CD4-positive, alpha-beta T cell treated with Interleukin-17A for 1 hour (primary cell): ENCODE results near the gene STYK1.
"Not testable (repeated sequence)": the region's sequence is repeated elsewhere in the genome, so short reads cannot be mapped to it uniquely, and the experiment has no call there.

Source experiments
- DNase-seq: peaks from one replicate; pipeline ENCODE4 v3.0.0-alpha.2; 2020

The STYK1 gene

DNA sequence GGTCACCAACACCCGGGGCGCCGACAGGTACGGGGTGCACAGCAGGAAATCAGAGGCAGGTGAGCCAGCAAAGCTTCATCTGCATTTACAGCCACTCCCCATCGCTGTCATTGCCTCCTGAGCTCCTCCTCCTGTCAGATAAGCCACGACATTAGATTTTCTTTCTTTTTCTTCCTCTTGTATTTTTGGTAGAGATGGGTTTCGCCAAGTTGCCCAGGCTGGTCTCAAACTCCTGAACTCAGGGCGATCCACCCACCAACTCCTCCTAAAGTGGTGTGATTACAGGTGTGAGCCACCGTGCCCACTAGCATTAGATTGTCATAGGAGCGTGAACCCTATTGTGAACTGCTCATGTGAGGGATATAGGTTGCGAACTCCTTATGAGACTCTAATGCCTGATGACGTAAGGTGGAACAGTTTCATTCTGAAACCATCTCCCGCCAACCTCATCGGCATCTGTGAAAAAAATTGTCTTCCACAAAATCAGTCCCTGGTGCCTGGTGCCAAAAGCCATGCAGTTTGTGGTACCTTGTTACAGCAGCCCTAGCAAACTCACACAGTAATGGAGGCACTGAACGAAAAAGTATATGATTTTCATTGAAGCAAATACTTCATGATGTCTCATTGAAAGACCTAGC is 1.5 kb downstream of the STYK1 start:
- peak; percentile 61 for DNase-seq

DNA sequence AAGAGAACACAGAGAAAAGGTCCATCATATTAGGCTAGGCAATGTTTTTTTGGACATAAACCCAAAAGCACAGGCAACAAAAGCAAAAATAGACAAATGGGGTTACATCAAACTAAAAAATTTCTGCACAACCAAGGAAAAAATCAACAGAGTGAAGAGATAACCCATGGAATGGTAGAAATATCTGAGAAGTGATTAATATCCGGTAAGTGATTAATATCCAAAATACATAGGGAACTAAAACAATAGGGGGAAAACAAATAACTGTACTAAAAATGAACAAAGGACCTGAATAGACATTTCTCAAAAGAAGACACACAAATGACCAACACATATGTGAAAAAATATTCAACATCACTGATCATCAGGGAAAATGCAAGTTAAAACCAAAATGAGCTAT is 4.3 kb downstream of the STYK1 start:
- no peak for DNase-seq

DNA sequence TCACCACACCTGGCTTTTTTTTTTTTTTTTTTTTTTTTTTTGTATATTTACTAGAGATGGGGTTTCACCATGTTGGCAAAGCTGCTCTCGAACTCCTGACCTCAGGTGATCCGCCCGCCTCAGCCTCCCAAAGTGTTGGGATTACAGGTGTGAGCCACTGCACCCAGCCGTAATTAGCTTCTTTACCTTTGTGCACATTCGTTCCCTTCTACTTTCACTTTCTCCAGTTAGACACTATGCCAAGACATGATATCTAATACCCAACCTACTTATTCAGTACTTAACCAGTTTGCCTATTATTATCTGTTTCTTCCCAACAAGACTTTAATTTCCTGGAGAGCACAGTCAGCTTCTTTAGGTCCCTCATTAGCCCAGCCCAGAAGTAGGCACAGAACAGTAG is 5.3 kb downstream of the STYK1 start:
- DNase-seq, result peak; percentile 26

DNA sequence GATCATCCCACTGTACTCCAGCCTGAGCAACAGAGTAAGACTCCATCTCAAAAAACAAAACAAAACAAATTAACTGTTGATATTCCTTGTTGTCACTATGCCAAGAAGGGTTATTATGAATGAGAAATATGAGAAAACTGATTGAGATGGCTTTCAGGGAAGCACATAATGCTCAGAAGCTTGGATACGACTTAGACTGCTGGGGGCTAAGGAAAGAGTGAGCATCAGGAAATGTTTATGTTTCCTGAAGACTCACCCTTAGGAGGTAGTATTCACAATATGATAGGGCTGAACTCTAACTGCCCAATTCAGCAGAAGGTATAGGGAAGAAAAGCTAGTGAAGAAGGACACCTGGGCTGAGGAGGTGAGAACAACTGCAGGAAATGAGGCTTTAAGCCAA is 6.3 kb downstream of the STYK1 start:
- no peak for DNase-seq

DNA sequence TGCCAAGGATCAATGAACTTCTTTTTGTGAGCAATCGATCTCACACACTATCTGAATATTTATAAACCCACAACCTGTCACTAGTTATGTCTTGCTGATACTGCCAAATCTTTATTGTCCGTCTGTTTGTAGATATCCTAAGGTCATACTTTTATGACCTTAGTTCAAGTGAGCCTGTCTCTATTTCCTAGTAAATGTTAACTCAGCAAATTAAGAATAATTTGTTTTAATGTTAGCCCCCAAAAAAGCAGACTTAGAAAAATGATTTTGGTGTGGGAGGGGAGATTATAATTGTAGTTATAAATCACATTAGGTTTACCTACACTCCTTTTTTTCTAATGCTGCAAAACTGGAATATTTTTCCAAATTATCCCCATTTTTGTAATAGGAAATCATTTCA is 9.4 kb downstream of the STYK1 start:
- DNase-seq, result no peak

DNA sequence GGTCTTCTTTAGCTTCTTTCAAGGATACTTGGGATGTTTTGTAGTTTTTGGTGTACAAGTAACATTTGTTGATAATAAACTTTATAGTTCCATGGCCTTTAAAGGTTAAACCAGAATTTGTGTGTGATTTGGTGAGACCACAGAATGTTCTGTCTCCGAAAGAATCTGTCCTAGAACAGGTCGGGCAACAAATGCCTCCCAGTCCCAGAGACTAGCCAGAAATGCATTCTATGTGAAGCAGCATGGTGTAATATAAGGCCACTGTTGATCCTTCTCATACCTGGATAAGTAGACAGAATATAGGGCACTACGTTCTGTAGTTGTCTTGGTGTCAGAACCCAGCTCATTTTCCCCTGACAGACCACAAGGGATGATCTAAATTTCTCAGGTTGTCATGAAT is 10.0 kb downstream of the STYK1 start:
- no peak for DNase-seq

DNA sequence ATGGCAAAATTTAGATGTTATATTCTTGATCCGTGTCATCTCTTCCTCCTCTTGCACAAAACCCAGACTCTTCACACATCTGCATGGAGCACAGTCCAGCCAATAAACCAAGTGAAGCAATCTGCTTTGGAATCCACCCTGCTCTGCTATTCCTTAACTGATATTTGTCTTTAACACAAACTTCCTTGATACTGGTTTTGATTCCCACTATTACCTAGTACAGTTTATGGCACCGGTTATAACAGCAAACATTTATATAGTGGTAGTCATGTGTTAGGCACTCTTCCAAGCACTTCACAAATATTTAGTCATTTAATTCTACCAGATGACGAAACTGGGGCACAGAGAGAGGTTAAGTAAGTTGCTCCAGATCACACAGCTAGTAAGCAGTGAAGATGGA is 12.5 kb downstream of the STYK1 start:
- DNase-seq, result no peak

DNA sequence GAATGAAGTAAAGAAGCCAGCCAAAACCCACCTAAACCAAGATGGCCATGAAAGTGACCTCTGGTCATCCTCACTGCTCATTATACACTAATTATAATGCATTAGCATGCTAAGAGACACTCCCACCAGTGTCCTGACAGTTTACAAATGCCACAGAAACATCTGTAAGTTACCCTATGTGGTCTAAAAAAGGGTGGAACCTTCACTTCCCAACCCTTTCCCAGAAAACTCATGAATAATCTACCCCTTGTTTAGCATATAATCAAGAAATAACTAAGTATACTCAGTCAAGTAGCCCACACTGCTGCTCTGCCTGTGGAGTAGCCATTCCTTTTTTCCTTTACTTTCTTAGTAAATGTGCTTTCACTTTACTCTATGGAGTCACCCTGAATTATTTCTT is 19.8 kb downstream of the STYK1 start:
- no peak for DNase-seq

DNA sequence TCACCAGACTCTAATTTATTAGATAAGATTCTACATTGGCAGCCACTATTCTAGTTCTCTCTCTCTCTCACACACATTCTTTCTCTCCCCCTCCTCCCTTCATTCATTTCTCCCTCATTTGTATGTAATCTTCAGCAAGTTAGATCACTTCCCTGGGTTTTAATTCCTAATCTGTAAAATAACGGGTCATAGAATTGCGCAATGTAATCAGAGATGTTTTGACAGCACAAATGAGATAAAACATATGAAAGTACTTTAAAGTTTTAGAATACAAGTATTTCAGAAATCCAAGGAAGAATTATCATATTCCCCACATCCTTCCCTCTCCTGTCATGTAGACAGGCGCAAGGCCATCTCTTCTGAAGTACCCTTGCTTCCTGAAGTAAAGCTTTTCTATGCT is 21.7 kb downstream of the STYK1 start:
- no peak for DNase-seq

DNA sequence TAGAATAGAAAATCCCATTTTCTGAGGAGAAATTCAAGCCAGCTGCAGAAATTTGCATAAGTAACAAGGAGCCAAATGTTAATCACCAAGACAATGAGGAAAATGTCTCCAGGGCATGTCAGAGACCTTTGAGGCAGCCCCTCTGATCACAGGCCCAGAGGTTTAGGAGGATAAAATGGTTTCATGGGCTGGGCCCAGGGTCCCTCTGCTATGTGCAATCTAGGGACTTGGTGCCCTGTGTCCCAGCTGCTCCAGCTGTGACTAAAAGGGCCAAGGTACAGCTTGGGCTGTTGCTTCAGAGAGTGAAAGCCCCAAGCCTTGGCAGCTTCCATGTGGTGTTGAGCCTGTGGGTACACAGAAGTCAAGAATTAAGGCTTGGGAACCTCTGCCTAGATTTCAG is 27.3 kb downstream of the STYK1 start:
- DNase-seq, result not testable (repeated sequence)

DNA sequence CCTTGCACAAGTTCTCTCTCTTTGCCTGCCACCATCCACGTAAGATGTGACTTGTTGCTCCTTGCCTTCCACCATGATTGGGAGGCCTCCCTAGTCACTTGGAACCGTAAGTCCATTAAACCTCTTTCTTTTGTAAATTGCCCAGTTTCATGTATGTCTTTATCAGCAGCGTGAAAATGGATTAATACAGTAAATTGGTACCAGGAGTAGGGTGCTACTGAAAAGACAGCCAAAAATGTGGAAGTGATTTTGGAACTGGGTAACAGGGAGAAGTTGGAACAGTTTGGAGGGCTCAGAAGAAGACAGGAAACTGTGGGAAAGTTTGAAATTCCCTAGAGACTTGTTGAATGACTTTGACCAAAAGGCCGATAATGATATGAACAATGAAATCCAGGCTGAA is 27.9 kb downstream of the STYK1 start:
- DNase-seq, result no peak

DNA sequence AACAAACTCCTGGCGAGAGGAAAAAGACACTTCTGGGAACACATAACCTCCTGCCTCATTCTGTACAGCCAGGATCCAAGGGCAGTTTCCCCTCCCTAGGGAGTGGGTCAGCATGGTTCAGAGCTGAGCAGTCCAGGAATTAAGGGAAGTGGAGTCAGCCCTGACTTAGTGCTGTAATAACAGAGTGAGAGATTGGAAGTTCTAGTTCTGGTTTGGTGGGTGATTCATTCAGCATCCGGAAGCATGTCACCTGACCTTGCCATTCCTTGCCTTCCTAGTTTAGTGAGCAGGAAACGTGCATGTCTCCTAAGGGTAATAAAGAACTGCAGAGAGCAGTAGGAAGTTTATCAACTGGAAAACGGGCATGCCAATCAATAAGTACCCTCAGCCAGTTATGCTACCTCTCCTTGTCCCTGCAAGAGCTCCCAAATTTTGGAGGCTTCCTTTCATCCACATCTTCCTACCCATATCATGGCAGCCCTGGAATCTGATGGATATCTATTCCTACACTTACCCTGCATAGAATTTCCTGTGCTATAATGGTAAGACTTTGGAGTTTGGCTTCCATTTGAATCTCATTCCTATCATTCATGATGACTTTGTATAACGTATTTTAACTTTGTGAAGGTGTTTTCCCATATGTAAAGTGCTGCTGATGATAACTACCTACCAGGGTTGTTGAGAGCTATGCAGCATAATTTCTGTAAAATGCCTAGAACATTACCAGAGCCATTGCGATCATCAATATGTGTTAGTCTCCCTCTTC is 31.9 kb downstream of the STYK1 start:
- no peak for DNase-seq

DNA sequence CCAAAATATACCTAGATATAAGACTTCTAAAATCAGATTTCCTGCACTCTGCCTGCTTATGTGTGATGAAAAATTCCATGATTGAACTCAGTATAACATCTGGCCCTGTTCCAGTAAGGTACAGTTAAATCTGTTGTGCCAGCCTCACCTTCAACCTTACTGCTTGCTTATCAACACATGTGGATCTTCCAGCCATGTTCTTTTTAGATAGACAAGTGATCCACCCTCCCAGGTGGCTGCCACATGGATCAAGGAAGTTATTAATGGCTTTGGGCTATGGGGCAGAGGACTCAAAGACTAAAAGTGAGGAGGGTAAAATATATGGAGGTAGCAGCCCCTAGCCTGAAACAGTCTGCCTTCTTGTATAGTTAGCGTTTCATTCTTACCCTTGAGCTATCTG is 35.1 kb downstream of the STYK1 start:
- DNase-seq, result no peak

DNA sequence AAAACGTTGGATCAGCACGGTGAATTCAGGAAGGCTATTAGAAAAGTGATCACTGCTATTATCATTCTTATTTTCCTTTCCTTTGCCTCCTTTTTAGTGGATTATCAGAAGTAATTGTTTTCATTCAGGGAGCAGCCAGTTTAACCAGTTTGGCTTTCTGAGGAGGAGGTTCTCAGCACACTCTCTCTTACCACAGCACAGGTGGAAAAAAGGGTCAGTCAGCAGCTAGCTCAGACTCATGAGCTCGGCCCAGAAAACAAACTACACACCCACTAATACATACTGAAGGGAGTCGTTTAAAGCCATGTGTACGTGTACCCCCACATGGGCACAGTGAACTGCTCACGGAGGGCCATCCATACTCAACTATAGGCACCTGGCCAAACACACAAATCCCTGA is 37.2 kb downstream of the STYK1 start:
- no peak for DNase-seq

DNA sequence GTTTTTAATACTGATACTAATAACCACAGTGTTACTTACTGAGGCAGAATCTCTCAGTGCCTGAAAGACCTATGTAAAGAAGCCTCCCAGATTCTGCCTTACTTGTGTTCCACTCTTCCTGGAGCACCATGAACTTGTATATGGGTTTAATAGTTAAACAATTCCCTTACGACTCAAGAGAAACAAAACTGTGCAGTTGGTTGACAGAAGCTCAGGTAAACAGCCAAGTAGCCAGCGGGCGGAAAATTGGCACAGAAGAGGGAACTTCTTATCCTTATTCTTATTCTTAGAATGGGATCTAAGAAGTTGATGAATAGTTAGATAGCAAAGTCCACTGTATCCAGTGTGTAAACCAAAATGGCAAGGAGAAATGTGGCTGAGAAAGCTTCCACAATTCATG is 37.7 kb downstream of the STYK1 start:
- no peak for DNase-seq

DNA sequence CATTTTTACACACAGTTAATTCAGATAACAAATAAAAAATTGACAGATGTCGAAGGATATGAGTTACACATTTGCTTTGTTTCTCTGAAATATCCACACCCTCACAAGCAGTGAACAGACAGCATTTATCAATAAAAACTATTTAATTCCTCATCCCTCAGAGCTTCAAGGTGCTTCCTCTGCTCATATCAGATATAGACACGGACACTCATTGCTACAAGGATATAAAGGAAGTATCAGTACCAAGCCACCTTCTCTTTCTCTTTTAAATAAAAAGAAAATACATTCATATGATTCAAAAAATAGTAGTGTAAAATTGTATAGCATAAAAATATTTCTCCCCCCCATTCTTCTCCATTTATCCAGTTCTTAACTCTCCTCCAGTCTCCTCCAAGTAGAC is 38.5 kb downstream of the STYK1 start:
- DNase-seq, result no peak

DNA sequence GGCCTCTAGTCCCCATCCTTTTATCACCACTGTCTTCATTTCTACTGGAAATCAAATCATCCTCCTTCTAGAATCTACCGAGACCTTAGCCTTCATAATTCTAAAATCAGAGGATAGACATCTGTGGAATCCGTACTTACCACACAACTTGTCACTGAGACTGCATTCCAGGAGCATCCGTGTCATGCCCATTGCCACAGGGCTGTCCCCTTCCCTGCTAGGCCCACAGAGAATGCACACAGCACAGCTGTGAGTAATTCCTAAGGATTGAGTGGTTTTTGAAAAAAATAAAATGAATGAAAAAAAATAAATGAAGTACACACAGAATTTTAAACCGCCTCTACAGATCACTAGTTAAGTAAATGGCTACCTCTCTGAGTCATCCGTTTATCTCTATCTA is 39.4 kb downstream of the STYK1 start:
- DNase-seq, result no peak

DNA sequence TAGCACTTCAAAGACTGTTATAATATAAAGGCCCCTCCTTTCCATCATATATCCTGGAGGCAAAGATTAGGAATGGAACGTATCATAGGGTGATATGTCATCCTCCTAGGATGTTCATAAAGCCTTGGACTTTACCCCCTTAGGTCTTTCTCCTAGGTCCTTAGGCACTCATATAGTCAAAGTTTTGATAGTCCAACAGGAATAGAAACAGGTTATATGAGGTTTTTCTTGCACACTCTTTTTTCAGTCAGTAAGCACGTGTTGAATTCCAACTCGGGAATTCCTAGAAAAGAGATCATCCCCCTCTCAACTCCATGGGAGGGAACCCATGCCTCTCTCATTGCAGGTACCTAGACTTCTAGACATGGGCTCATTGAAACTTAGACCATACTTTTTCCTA is 40.3 kb downstream of the STYK1 start:
- no peak for DNase-seq

DNA sequence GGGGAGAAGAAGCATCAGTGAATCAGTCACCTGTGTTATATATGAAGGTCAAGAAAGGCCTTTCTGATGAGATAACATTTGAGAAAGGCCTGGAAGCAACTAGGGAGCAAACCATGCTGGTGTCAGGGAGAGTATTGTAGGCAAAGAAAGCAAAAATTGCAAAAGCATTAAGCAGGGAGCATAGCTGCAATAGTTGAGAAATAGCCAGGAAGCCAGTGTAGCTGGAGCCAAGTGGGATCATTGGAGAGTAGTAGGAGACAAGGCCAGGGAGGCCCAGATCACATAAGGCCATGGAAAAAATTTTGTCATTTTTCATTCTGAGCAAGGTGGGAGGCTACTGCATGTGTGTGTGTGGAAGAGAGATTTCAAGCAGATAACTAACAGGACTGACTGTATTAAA is 41.6 kb downstream of the STYK1 start:
- DNase-seq, result no peak

DNA sequence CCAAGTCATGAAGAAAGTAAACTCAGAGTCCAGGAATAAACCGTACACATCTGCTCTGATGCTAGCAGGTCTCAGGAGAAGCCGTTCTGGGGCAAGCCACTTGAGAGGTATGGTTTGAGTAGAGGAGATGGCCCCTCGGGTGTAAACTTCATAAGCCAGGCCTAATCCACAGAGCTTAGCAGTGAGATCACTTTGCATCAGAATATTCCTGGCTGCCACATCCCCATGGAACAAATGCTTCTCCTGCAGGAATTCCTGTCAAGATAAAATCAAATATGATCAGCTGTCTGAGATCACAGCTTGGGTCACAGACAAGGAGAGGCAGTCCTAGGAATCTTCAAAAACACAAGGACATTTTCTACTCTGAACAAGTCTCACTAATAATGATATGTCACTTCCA is 49.2 kb downstream of the STYK1 start:
- no peak for DNase-seq

DNA sequence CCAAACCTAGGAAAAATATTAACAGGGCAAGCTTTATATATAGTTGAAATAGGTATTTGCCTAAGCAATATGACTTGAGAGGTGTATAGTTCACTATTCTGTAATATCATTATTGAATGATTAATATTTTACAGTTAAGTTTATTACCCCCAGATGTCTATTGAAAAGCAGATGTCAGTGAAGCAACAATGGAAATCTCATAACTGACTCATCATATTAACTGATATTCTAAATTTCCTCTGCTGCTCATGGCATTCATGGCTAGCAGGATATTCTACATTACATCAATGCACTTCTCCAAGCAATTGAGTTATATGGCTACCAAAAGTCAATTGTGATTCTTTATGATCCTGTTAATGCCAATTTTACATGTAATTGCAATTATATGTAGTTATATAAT is 50.7 kb downstream of the STYK1 start:
- DNase-seq, result no peak

DNA sequence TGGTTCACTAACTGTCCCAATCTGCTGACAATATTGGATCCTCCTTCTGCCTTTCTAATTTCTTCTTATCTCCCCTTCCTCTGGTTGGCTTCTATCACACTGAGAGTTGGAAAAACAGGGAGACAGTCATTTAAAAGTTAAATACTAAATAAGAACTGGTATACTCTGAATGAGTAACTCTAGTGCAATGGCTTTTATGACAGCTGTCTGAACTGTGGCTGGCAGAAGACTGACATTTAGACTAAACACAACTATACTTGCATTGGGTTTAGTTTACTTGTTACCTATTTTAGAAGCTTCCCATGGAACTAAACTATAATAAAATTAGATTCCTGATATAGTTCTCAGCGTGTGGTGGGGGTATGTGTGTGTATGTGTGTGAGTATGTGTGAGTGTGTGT is 52.6 kb downstream of the STYK1 start:
- DNase-seq, result no peak

DNA sequence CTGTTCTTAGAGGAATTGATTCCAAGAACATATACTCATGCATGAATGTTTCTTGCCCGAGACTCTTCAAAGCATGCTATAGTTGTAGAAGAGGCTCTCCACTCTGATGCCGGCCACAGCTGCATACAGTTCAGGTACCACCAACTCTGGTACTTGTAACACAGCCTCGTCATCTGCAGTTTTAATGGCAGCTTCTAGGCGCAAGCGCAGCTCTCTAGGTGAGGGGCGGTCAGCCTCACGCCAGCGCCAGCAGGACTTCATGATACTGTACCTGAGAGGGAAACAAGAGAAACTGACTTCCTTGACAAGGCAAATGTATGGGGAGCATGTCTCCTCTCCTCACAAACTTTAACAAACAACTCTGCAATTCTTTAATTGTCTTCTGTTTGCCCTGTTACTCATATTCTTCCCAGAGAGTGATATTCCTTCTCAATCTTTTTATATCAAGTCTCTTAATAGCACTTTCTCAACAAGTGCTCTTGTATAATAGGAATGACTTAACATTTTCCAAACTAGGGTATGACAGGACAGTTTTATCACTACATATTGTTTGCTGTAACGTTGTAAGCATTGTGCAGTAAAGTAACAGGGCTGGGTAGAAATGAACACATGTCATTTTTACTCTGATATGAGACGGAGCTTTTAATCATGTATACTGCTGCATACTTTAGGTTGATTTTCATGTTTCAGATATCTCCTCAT is 53.6 kb downstream of the STYK1 start:
- no peak for DNase-seq

DNA sequence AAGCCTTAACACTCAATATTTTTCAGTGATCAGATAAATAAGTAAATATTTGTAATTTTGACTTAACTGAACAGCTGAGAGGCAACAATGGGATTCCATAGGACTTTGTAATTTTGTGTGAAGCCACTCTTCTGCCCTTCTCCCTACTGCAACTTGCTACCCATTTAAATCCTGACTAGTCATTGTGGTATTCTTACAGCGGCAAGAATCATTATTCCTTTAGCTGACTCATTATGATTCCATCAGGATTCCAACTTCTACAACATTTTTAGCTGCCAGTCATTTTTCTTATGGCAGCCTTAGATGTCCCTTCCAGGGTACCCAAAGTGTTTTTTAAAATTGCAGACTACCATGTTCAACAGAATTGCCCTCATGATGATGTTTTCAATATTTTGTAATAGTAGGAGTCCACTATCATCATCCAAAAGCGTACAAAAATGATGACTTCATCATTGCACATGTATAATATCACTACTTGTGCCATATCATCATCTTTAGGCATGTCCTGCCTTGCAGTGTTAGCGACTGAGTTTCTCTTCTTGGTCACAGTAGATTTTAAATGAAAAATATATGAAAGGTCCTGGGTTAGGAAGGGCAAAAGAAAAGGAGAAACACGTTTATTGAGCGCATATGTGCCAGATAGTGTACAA is 55.4 kb downstream of the STYK1 start:
- no peak for DNase-seq
